ENCODE measurements around the gene POM121L2. TPM values are rescaled to one million over a fixed set of nuclear protein-coding genes. Genes with fewer than 3 reads are reported as not detected.

Gene POM121L2
- total RNA-seq (2022; extraction: Qiagen RNA extraction; ENCODE audit: low read depth), result not detected in 5 replicates

GRCh38 chr6:27312146-27312949 lies at the start of gene POM121L2:
Gene POM121L2, minus strand, starts transcription at chr6:27312273. Its CDS starts 103 bp downstream, at chr6:27312170.

Other genes starting within 250 kb of the POM121L2 start
- gene PRSS16, start 64.6 kb downstream of the POM121L2 start, total RNA-seq (2022; extraction: Qiagen RNA extraction; ENCODE audit: low read depth), result 3.1 to 4.7 TPM (median 4.0 TPM) in 5 replicates
- gene ZNF391, start 76.5 kb upstream of the POM121L2 start, total RNA-seq (2022; extraction: Qiagen RNA extraction; ENCODE audit: low read depth), result 0.24 to 0.55 TPM (median 0.27 TPM) in 5 replicates
- 2.5 to 3.4 TPM (median 2.9 TPM) in 5 replicates for gene ZNF184, start 160.8 kb upstream of the POM121L2 start, total RNA-seq (2022; extraction: Qiagen RNA extraction; ENCODE audit: low read depth)